GM21529 (cell line): ENCODE results near the gene TLR9.

ENCODE experiments used
- ATAC-seq: cut with Tn5 transposase; IDR thresholded peaks from one replicate; pipeline ENCODE4 v1.9.1; 2021; ENCODE audit not compliant: unreplicated experiment

TLR9 gene

GRCh38 chr3:52218454-52218853 lies 7.0 kb downstream of the TLR9 start:
- no peak for ATAC-seq

GRCh38 chr3:52218026-52218425 lies 7.4 kb downstream of the TLR9 start:
- no peak for ATAC-seq

- ATAC-seq, result no peak
These were observed 8.0 kb downstream of the TLR9 start for GRCh38 chr3:52217409-52217805.

GRCh38 chr3:52216585-52217408 lies 8.6 kb downstream of the TLR9 start:
- ATAC-seq, result no peak

GRCh38 chr3:52215351-52215750 lies 10.1 kb downstream of the TLR9 start:
- ATAC-seq, result no peak

- ATAC-seq, result no peak
These were observed 11.5 kb downstream of the TLR9 start for GRCh38 chr3:52213901-52214300.

GRCh38 chr3:52213005-52213404 lies 12.4 kb downstream of the TLR9 start:
- ATAC-seq, result no peak

GRCh38 chr3:52211268-52211891 lies 14.1 kb downstream of the TLR9 start:
- no peak for ATAC-seq

GRCh38 chr3:52210550-52211046 lies 14.8 kb downstream of the TLR9 start:
- no peak for ATAC-seq

- ATAC-seq, result no peak
These were observed 15.4 kb downstream of the TLR9 start for GRCh38 chr3:52210037-52210436.

- no peak for ATAC-seq
These were observed 16.9 kb downstream of the TLR9 start for GRCh38 chr3:52208556-52208955.

- no peak for ATAC-seq
These were observed 19.6 kb downstream of the TLR9 start for GRCh38 chr3:52205727-52206372.

- ATAC-seq, result no peak
These were observed 20.9 kb downstream of the TLR9 start for GRCh38 chr3:52204337-52205073.

- ATAC-seq, result no peak
These were observed 21.7 kb downstream of the TLR9 start for GRCh38 chr3:52203701-52204100.

GRCh38 chr3:52202384-52203077 lies 22.9 kb downstream of the TLR9 start:
- no peak for ATAC-seq

- no peak for ATAC-seq
These were observed 24.3 kb downstream of the TLR9 start for GRCh38 chr3:52200981-52201679.

GRCh38 chr3:52198643-52199608 lies 26.5 kb downstream of the TLR9 start:
- no peak for ATAC-seq

GRCh38 chr3:52197842-52198625 lies 27.4 kb downstream of the TLR9 start, which contains the start of gene ALAS1:
Gene ALAS1 (plus strand): TSS chr3:52198160. CDS start chr3:52199242, 1,082 bp downstream.
- ATAC-seq, result peak; percentile 81
